ENCODE measurements around the gene HERC5.

HERC5 gene

DNA sequence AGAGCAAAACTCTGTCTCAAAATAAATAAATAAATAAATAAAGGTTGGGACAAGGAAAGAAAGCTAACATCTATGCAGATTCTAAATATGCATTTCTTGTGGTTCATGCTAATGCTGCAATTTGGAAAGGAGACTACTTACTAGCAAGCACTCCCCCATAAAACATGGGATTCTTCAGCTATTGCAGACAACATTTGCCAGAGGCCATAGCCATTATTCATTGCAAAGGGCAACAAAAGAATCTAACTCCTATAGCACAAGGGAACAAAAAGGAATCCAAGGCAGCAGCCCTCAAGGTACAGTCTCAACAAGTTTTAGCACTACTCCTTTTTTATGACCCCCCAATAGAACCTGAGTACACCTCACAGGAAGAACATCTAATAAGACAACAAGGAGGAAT is 8.0 kb upstream of the HERC5 start:
- no peak for DNase-seq

DNA sequence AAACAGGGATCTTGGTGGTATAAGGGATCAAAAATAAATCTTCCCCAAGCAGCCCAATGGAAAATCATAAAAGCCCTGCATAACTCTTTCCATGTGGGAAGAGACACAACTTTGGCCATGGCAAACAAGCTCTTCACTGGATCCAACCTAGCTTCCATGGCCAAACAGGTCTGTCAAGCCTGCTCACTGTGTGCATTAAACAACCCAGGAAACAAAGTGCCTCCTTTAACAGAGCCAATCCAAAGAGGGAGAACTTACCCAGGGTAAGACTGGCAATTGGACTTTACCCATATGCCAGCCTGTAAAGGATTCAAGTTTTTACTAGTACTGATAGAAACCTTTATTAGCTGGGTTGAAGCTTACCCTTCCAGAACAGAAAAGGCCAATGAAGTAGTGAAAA is 7.6 kb upstream of the HERC5 start:
- DNase-seq, result no peak

DNA sequence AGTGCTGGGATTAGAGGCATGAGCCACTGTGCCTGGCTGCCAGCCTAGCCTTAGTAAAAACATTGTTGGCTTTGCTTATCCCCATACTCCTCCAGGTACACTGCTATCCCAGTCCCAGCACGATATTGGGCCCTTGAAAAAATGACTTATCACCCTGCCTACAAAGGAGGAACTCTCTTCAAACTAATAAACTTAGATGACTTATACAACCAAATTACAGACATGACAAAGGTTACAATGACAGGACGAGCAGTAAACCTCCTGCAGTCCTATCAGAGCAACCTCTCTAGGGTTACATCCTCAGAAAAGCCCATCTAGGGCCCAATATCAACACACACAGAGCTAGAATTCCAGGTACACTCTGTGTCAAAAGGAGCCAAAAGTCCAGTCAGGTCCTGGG is 5.7 kb upstream of the HERC5 start:
- no peak for DNase-seq

DNA sequence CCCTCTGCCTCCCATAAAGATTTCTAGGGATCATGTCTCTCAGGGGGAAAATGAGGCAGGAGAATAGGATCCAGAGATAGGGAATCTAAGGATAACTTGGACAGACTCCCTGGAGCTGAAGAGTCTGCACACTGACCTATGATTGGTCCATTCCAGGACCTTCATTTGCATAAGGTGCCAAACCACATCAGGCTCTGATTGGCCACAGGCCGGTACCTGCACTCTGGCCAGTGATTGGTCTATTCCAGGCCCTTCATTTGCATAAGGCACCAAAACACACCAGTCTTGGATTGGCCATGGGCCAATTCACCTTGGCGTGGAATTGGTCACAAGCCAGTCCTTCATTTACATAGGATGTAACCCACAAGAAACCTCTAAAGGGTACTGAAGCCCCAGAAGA is 4.0 kb upstream of the HERC5 start:
- no peak for DNase-seq

DNA sequence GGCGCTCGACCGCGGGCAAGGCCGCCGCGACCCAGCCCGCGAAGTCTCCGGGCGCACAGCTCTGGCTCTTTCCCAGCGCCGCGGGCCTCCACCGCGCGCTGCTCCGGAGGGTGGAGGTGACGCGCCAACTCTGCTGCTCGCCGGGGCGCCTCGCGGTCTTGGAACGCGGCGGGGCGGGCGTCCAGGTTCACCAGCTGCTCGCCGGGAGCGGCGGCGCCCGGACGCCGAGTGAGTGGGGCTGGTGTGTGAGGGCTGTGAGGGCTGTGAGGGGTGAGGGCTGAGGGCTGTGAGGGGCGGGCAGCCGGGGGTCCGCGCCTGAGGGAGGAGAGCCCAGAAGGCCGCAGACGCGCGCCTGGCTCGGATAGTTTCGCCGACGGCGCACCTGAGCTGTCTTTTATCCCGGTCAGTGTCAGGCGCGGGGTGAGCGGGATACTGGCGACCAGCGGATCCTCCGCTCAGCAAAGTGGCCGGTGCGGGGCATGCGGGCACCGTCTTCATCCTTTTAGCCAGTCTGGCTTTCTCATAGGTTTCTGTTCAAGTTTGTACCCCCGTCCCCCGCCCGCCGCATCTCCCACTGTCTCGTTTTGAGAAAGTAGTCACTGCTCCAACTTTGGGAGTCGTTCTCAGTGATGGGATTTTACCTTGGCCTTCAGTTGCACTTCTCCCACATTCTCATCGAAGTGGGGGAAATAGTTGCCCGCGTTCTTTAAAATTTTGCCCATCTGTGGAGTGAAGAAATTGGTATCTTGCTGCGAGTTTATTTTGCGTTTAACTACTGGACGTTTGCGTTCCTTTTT is 586 bp downstream of the HERC5 start:
- DNase-seq, result peak; percentile 43

DNA sequence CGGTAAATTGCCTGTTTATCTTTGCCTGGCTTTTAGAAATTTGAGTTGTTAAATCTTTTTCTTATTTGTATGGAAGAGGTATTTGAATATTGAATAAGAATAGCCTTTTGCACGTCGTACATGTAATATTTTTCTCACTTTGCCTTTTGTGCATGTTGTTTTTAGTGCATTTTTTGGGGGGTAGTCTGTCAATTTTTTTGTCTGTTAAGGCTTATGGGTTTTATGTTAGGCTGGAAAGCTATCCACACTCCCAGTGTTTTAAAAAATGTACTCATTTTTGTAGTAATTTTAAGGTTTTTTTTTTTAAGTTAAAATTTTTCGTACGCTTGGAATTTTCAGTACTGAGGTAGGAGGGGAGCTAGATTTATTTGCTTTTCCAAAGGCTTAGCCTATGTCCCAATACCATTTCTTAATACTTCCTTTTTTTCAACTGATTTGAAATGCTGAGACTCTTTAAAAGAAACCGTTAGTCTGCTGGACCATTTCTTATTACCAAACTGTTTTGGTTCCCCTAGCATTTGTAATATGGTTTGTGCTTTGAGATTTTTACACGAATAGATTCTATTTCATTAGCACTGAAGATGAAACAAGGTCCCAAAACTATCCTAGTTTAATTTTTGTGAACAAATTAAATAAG is 1.3 kb downstream of the HERC5 start:
- DNase-seq, result no peak

DNA sequence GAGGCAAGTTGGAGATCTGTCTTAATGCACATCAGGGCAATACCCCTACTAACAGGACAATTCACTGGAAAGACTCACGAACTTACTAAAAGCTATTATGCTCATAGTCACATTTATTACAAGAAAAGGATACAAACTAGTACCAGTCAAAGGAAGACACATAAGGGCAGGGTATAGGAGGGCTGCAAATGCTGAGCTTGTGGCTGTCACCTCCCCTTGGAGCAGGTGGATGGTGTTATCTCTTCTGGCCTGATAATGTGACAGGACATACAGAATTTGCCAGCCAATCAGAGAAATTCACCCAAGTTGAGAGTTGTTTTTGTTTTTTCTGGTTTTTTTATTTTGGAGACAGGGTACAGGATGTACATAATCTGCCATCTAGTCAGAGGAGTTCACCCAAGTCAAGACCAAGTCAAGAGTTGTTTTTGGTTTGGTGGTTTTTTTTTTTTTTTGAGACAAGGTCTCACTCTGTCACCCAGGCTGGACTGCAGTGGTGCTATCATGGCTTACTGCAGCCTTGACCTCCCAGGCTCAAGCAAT is 8.8 kb downstream of the HERC5 start:
- DNase-seq, result no peak

DNA sequence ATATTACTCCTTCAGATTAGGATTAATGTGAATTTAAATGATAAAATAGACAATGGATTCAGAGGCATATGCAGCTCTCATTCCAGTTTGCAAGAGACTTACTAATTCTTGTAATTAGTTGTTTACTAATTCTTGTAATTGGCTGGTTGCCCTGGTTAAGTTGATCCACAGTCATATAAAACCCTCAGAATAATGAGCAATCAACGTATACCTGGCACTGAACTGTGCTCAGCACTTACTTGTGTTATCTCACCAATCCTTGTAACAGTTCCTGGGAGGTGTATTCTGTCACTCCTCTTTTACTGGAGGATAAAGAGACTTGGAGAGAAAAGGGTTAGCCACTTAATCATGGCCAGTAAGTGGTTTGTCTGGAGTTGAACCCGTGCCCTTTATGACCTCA is 10.5 kb downstream of the HERC5 start:
- no peak for DNase-seq

DNA sequence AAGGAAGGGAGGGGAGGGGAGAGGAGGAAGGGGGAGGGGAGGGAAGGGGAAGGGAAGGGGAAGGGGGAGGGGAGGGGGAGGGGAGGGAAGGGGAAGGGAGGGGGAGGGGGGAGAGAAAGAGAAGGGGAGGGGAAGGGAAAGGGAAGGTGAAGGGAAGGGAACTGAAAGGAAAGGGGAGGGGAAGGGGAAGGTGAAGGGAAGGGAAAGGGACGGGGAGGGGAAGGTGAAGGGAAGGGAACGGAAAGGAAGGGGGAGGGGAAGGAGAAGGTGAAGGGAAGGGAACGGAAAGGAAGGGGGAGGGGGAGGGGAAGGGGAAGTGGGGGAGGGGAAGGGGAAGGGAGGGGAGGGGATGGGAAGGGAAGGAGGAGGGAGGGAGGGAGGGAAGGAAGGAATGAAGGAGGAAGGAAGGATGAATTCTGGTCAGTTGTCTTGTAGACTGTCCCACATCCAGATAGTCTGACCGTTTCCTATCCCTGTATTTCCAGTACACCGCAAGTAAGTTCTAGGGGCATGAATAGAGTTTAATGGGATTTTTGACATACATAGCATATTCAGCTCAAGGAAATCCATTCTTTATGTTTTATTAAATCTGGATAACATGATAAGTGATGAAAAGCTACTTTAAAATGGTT is 20.4 kb downstream of the HERC5 start:
- no peak for DNase-seq

DNA sequence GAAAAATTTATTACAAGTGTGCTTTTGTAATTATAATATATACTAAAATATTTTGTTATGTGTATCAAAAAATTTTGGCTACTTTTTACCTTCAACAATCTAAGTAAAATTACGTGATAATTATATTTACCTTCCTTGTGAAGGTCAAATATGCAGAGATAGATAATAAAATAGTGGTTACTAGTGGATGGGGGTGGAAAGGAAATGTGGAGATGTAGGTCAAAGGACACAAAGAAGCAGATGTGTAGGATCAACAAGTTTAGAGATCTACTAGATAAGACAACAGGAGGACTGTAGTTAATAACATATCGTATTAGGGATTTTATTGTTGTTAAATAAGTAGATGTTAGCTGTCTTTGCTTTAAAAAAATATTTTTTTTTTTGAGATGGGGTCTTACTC is 21.3 kb downstream of the HERC5 start:
- no peak for DNase-seq

DNA sequence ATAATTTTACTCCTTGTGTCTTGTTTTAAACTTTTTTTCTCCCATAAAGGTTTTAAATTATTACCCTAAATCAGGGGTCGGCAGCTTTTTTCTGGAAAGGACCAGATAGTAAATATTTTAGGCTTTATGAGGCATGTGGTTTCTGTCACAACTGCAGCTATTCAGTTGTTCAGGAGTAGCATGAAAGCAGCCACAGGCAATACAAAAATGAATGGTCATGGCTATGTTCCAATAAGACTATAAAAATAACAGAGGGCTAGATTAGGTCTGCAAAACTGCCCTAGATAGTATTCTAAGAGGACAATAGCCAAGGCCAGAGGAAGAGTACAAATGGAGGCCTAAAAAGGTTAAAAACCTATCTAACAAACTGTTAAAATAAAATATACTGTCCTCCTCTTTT is 24.6 kb downstream of the HERC5 start:
- DNase-seq, result no peak

DNA sequence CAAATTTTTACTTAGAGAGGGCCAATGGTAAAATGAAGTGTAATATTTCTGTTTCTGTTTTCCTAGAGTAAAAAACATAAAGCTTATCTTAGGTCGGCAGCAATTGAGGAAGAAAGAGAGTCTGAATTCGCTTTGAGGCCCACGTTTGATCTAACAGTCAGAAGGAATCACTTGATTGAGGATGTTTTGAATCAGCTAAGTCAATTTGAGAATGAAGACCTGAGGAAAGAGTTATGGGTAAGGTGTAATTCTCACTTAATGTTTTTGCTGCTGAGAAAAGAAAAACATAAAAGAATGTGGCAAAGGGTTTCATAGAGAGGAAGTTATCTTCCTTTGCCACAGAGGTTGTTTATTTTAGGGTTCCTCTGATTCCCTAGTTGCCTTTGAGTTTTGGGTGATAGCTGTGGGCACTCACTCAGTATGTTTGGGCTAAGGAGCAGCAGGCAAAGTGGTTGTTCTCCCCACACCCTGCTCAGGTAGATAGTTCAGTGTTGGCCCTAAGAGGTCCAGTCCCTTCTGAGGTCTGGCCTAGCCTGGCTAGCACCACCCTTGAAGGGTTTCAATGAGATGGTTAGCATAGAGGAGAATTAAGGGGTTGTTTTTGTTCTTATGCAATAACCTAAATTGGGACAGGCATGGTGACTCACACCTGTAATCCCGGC is 32.3 kb downstream of the HERC5 start:
- no peak for DNase-seq

DNA sequence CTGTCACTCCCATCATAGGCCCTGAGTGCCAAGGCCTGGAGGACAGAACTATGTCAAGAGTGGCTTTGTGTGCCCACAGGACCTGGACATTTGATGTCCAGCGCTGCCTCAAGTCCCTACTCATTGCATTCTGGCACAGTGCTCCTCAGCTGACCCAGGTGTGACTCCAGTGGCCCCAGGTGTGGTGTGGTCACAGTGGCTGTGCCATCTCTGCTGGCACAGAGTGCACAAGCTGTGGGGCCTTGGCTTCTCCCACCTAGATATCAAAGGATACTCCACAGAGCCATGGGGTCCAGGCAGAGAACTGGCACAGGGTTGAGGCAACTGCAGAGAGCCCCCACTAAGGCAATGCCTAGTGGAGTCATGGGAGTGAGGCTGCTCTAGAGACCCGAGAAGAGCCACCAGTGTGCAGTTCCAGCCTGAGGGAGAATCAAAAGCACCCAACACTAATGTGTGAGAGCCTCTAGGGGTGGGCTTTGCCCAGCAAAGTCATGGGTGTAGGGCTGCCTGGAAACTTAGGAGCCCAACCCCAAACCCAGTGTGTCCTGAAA is 41.0 kb downstream of the HERC5 start:
- no peak for DNase-seq

DNA sequence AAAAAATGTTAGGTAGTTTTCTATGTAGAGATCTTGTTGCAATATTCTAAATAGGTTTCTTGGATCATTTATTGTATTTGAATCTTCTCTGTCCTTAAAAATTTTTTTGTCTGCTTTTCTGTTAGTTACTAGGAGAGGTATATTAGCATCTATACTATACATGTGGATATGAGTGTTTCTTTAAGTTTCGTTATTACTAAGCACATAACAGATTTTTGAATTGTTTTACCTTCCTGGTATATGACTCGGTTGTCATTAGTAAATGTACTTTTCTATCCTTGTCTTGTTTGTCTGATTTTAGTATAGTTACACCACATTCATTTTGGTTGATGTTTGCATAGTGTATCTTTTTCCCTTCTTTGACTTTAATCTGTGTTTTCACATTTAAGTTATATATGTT is 46.4 kb downstream of the HERC5 start:
- DNase-seq, result no peak

DNA sequence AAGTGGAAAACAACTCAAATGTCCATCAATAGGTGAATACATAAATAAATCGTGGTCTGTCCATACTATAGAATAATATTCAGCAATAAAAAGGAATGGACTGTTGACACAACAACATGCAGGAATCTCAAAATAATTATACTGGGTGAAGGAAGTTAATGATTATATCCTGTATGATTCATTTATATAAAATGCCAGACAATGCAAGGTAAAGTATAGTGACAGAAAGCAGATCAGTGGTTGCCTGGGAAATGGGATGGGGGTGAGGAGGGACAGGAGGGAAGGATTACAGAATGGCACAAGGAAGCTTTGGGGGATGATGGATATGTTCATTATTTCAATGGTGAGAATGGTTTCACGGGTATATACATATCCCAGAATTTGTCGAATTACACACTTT is 54.3 kb downstream of the HERC5 start:
- DNase-seq, result no peak

DNA sequence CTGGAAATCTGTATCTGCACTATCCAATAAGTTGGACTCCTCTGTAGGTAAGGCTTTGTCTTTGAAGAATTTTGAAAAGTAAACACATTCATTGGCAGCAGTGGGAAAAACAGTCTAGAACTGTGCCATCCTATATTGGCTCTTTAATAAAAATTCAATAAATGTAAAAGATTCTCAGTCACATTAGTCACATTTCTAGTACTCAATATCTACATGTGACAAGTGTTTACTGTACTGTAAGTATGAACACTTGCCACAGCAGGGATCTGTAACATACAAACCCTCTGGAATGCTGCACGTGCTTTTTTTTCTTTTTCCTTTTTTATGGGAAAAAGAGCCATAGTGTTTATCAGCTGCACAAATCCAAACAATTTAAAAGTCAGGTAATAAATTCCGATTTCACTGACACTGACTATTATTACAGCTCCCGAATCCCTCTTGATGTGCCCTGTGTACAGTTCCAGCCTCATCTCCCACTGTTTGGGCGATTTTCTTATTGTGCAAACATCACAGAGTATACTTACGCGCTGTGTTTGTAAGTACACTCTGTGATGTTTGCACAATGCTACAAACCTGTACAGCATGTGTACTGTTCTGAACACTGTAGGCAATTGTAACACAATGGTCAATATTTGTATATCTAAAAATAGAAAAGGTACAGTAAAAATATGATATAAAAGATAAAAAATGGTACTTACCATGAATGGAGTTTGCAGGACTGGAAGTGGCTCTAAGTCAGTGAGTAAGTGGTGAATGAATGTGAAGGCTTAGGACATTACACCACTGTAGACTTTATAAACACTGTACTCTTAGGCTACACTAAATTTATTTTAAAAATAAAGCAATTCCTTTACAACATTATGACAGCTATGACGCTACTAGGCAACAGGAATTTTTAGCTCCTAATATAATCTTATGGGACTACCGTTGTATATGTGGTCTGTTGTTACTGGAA is 57.9 kb downstream of the HERC5 start:
- DNase-seq, result peak; percentile 66

DNA sequence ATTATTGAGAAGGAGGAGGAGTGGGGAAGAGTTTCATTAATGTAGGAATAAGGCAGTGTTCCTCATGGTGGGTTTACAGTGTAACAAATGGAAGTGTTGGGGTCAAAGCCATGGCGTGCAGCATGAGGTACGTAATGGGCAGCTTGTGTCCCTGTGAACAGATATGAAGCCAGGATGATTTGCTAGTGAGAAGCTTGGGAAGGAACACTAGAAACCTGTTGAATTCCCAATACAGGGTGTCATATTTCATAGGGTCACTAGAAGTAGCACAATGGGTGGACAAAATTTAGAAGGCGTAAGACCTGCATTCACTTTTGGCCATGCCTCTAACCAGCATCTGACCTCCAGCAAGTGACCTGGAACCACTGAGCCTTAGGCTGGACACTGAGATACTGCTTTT is 59.8 kb downstream of the HERC5 start:
- no peak for DNase-seq

DNA sequence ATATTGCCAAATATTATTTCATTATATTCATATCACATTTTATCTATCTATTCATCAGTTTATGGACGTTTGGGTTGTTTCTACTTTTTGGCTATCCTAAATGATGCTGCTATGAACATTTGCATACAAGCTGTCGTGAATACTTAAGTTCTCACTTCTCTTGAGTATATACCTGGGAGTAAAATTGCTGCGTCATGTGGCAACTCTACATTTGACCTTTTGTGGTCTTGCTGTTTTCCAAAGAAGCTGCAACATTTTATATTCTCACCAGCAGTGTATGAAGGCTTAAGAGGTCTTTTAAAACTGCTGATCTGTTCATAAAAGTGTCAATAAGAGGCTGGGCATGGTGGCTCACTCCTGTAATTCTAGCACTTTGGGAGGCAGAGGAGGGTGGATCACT is 60.9 kb downstream of the HERC5 start:
- no peak for DNase-seq

DNA sequence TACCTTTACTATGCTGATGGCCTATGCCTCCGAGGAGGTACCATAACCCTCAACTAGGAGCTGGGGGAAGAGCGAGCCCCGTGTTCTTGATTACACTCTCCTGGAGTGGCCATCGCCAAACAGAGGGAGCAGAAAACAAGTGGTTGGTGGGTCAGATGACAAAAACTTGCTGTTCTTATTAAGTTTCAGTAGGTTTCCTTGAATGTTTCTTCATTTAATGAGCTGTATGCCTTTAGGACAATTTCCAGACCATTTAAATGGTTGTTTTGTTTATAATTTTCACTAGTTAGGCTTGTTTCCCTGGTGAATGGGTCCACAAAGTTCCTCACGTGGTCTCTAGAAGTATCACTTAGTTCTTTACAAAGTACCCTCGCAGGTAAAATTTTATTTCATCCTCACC is 62.0 kb downstream of the HERC5 start:
- DNase-seq, result no peak

DNA sequence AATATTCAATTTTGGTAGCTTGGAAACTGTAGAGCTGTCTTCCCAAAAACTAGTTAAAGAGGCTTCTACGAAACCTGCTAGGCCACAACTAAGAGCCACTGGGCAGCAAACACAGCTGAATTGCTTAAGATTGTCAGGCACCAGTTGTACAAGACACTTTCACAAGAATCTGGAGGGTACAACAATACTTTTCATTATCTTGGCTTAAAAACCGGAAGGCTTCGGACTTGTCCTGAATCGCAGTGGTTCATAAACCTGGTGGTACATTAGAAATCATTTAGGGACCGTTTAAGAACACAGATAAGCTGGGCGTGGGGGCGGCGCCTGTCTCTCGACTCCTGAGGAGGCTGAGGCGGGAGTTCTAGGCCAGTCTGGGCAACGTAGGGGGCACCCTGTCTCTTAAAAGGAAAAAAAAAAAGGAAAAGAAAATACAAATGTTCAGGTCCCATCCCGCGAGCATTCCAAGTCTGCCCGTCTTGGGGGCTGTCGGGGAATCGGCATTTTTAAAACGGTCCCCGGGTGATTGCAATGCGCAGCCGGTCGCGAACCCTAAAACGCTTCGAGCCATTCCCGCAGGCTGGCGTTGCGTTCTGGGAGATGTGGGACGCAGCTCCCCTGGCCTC is 65.9 kb downstream of the HERC5 start:
- no peak for DNase-seq

DNA sequence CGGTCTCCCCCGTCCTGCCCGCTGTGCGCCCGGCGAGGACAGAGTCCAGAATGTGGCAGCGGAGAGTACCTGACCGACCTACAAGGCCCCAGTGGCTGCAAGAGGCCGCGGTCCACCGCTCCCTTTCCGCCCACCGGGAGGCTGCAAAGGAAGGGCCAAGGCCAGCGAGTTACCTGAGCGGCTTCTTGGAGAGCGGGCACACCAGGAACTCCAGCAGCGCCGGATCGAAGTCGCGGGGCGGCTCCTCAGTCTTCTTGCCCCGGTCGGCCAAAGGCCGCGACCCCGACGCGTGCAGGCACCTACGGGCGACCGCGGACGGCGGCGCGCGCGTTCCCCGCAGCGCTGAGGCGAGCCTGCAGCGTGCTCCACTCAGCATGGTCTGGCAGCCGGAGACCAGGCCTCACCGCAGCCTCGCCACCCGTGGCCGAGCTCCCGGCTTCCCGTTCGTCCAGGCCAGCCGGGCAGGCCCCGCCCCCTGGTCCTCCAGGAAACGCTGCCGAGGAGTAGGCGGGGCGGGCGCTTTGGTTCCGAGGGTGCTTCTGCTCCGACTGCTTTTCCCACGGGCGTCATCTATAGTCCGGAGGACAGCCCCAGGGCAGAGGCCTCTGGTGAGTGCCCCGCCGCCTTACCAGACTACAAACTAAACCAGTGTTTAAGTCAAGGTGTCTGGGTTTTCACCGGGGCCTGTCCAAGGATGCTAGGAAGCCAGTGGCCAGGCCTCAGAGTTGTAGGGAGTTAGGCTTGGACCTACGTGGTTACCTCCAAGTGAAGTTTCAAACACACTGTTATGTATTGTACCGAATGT is 66.6 kb downstream of the HERC5 start, which contains the start of gene PYURF:
Gene PYURF (minus strand): TSS at position 452 of the 805 bp plus-strand sequence. CDS start 76 bp downstream, at position 376.
- DNase-seq, result peak; percentile 85

All from NCI-H2029 (cell line).